Endothelial cell of umbilical vein (primary cell): ENCODE data around the gene TEDC2. TPM values are rescaled to one million over a fixed set of nuclear protein-coding genes. Genes with fewer than 3 reads are reported as not detected.

ENCODE experiments used
- BruUV-seq: library from RNA; stranded (reverse); fragments of 400-500 nt; replicated peaks from 2 replicates; lab custom pipeline; 2021; lab: Mats Ljungman, UMichigan
- CTCF ChIA-PET: fragments of 300-600, 350-600 bp; sonication (Branson Sonifier 250); formaldehyde crosslinking; loops from one replicate; lab custom pipeline; 2021; ENCODE audit warnings: antibody characterized with exemption, inconsistent platforms; lab: Charles Lee
- POLR2A ChIA-PET: fragments of 300-600, 350-600 bp; sonication (Branson Sonifier 250); formaldehyde crosslinking; loops from one replicate; lab custom pipeline; 2021; ENCODE audit warnings: antibody characterized with exemption, inconsistent platforms; lab: Charles Lee
- DNase-seq: peaks from one replicate; pipeline ENCODE4 v3.0.0-alpha.2; 2011; ENCODE audit warnings: low read depth, low spot score
- FAIRE-seq: peaks from 2 replicates; lab custom pipeline; 2011; peaks lifted over from hg19 to GRCh38; lab: Jason Lieb, UNC
- H2AFZ ChIP-seq: 2 replicates; pipeline ENCODE4 v1.6.0; 2012; ENCODE audit warnings: low read depth, low read length, control low read depth, inconsistent platforms
- H3K27ac ChIP-seq: 2 replicates; pipeline ENCODE4 v1.5.1; 2011; ENCODE audit warnings: low read depth, mild to moderate bottlenecking, control low read depth, low read length, moderate library complexity; ENCODE audit not compliant: insufficient read depth
- H3K27me3 ChIP-seq, 2 experiments: 2 replicates each; pipeline versions ENCODE4 v1.6.0 to v1.6.1; 2011; ENCODE audit warnings: low read length in 2 of 2, mixed read lengths in 1 of 2; ENCODE audit not compliant: control insufficient read depth in 2 of 2, insufficient read depth in 2 of 2
- H3K36me3 ChIP-seq, 2 experiments: 2 replicates in 1 of 2; 3 replicates in 1 of 2; pipeline ENCODE4 v1.5.1; 2011; ENCODE audit warnings: low read length in 2 of 2, mild to moderate bottlenecking in 1 of 2, moderate library complexity in 1 of 2; ENCODE audit not compliant: control insufficient read depth in 2 of 2, insufficient read depth in 2 of 2; ENCODE audit errors: extremely low read depth in 1 of 2
- H3K4me1 ChIP-seq: 3 replicates; pipeline ENCODE4 v1.5.1; 2011; ENCODE audit warnings: mild to moderate bottlenecking, low read length; ENCODE audit not compliant: control insufficient read depth, insufficient read depth; ENCODE audit errors: extremely low read depth
- H3K4me2 ChIP-seq: 2 replicates; pipeline ENCODE4 v1.6.1; 2011; ENCODE audit warnings: low read length, control low read depth, mixed read lengths; ENCODE audit not compliant: insufficient read depth
- H3K4me3 ChIP-seq, 3 experiments: fragments of 200-600 bp in 1 of 3; sonication (generic), shearing (Covaris generic) in 1 of 3; replicated peaks in 1 of 3; 2 replicates each; pipeline ENCODE4 v1.5.1; 2011 to 2016; ENCODE audit warnings: control low read depth in 3 of 3, low read length in 3 of 3, mild to moderate bottlenecking in 2 of 3, inconsistent platforms in 1 of 3, low read depth in 1 of 3, moderate library complexity in 1 of 3; ENCODE audit not compliant: insufficient read depth in 1 of 3
- H3K79me2 ChIP-seq: 2 replicates; pipeline ENCODE4 v1.6.0; 2012; ENCODE audit warnings: low read length, inconsistent platforms; ENCODE audit not compliant: control insufficient read depth, insufficient read depth
- H3K9ac ChIP-seq: replicated peaks from 2 replicates; pipeline ENCODE3; 2011; ENCODE audit warnings: low read length, control low read depth; ENCODE audit not compliant: insufficient read depth; ENCODE audit errors: extremely low read depth
- H3K9me1 ChIP-seq: replicated peaks from 3 replicates; pipeline ENCODE4 v1.6.0; 2011; ENCODE audit warnings: mild to moderate bottlenecking, low read length; ENCODE audit not compliant: control insufficient read depth, insufficient read depth; ENCODE audit errors: extremely low read depth
- H3K9me3 ChIP-seq: replicated peaks from 2 replicates; pipeline ENCODE4 v1.5.1; 2012; ENCODE audit warnings: low read length, inconsistent platforms; ENCODE audit not compliant: control insufficient read depth, insufficient read depth
- H4K20me1 ChIP-seq: replicated peaks from 2 replicates; pipeline ENCODE3; 2011; ENCODE audit warnings: mild to moderate bottlenecking, low read length; ENCODE audit not compliant: control insufficient read depth, insufficient read depth; ENCODE audit errors: extremely low read depth
- CTCF ChIP-seq, 2 donors: IDR thresholded peaks; 1 replicate in 1 of 2; 2 replicates in 1 of 2; pipeline ENCODE4 v1.5.1; 2011; ENCODE audit warnings: low read length in 2 of 2, mild to moderate bottlenecking in 2 of 2, moderate library complexity in 2 of 2, control low read depth in 1 of 2, inconsistent platforms in 1 of 2, low read depth in 1 of 2; ENCODE audit not compliant: insufficient read depth in 1 of 2; ENCODE audit errors: extremely low read depth in 1 of 2
- EZH2 ChIP-seq: IDR thresholded peaks from 2 replicates; pipeline ENCODE4 v1.6.1; 2012; ENCODE audit warnings: borderline replicate concordance, low read depth, mild to moderate bottlenecking, moderate library complexity, low read length, inconsistent platforms; ENCODE audit not compliant: severe bottlenecking
- FOS ChIP-seq: IDR thresholded peaks from 2 replicates; pipeline ENCODE4 v1.6.1; 2011; ENCODE audit warnings: mild to moderate bottlenecking, low read length, moderate library complexity, borderline replicate concordance; ENCODE audit not compliant: insufficient read depth
- GATA2 ChIP-seq: IDR thresholded peaks from 2 replicates; pipeline ENCODE4 v1.7.0; 2011; ENCODE audit warnings: low read depth, mild to moderate bottlenecking, moderate library complexity, mixed read lengths, low read length; ENCODE audit not compliant: insufficient read length, insufficient read depth
- JUN ChIP-seq: IDR thresholded peaks from 2 replicates; pipeline ENCODE4 v1.6.1; 2011; ENCODE audit warnings: borderline replicate concordance, low read depth; ENCODE audit not compliant: insufficient read length, insufficient read depth
- MYC ChIP-seq: IDR thresholded peaks from one replicate; pipeline ENCODE4 v1.6.1; 2011; ENCODE audit warnings: mild to moderate bottlenecking, low read depth, low read length
- POLR2A ChIP-seq: IDR thresholded peaks from 2 replicates; pipeline ENCODE4 v1.6.1; 2012; ENCODE audit warnings: low read depth, mild to moderate bottlenecking, control low read depth, low read length
- POLR2AphosphoS5 ChIP-seq: IDR thresholded peaks from 2 replicates; pipeline ENCODE4 v1.6.1; 2012; ENCODE audit warnings: low read depth, mild to moderate bottlenecking, control low read depth, low read length, moderate library complexity; ENCODE audit not compliant: insufficient read depth
- dilution Hi-C: fragments of 300-500 bp; cut with MboI; formaldehyde crosslinking; loops from one replicate; pipeline ENCODE4 v1.15.0; 2019; ENCODE audit warnings: low sequenced_read_pairs; ENCODE audit not compliant: extremely low pct_ligation_motif_present
- intact Hi-C: fragments of 100-400 bp; cut with micrococcal nuclease; formaldehyde crosslinking; loops from one replicate; pipeline ENCODE4 v1.10.0; 2022
- polyA plus RNA-seq, 4 experiments: library from polyadenylated mRNA; depleted of rRNA in 3 of 4; stranded (reverse) in 3 of 4; unstranded in 1 of 4; fragments of >200 nt; gene quantifications; 2 replicates each; pipeline versions ENCODE4 v1.2.1 to v1.2.3, GENCODE V29; 2011 to 2012; ENCODE audit warnings: missing spikeins in 1 of 4
- total RNA-seq: library from RNA; stranded (reverse); gene quantifications from 2 replicates; pipeline ENCODE4 v1.2.3, GENCODE V29; 2021
- TF ChIP-seq, protein P1 (sequence below): IDR thresholded peaks from 2 replicates; pipeline ENCODE4 v1.6.1; 2011; ENCODE audit not compliant: insufficient read depth, insufficient read length

The TEDC2 gene
- total and polyA plus RNA-seq, 2 donors (not counting 3 experiments of a cell fraction or from before 2014, with no cell fraction given) = 7.6 to 12.7 TPM

DNA sequence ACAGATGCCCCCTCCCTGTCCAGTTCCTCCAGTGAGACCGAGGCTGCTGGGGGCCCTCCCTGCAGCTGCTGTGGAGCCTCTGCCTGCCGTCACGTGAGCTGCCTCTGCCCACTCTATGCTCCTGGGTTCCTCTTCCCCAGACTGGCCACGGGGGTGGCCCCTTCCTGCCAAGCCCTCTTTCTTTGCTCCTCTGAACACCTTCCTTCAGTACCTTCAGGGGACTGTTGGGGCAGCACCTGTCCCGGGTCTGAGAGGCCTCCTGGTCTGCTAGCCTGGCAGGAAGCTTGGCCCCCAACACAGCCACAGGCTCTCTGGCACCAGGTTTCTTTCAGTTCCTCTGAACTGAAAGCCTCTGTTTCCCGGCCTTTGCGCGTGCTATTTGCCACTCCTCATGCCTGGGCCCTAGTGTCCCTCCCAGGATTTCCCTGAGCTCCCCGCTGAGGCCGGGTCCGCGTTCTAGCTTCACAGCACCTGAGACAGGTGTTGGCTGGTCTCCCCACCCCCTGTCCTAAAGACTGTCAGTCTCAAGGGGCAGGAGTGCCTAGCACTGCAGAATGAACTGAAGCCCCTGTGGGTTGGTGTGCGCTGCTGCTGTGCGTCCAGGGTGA lies 47.2 kb downstream of the TEDC2 start:
- no peaks in the 10 kb centered on the region for H4K20me1 ChIP-seq
- no peaks in the 10 kb centered on the region for H3K9me3 ChIP-seq
- H3K4me2 ChIP-seq = no peak overlapping the region
- H3K4me3 ChIP-seq = no peak overlapping the region
- no peak overlapping the region for H3K27ac ChIP-seq
- no peaks in the 10 kb centered on the region for H3K4me1 ChIP-seq
- H3K9ac ChIP-seq = no peak overlapping the region
- dilution Hi-C loops (no loop called here), intact Hi-C loops (no loop called here)
- FAIRE-seq = no peak
- H3K9me1 ChIP-seq = no peaks in the 10 kb centered on the region
- H3K27me3 ChIP-seq = no peaks in the 10 kb centered on the region
- DNase-seq = no peak
- no peak overlapping the region for H2AFZ ChIP-seq
- no peak for TF ChIP-seq GATA2
- TF ChIP-seq EZH2 = no peak
- TF ChIP-seq, protein P1, sequence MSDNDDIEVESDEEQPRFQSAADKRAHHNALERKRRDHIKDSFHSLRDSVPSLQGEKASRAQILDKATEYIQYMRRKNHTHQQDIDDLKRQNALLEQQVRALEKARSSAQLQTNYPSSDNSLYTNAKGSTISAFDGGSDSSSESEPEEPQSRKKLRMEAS = no peak
- no peak for TF ChIP-seq POLR2A
- no peak for TF ChIP-seq FOS
- TF ChIP-seq MYC = no peak
- no peak for TF ChIP-seq JUN
- TF ChIP-seq POLR2AphosphoS5 = no peak
- no peak for TF ChIP-seq CTCF (IDR thresholded peaks at IDR 0.05; ENCODE audit: extremely low read depth in 1 of 2, insufficient read depth in 1 of 2, low read depth in 1 of 2, low read length in 2 of 2)
- ChIA-PET POLR2A (no interaction called here), CTCF (no interaction called here)
- BruUV-seq = no TSS peak
- no peaks in the 10 kb centered on the region for H3K79me2 ChIP-seq
- H3K36me3 ChIP-seq = no peaks in the 10 kb centered on the region
